ENCODE measurements around the gene SUMO4.

The SUMO4 gene

GRCh38 chr6:149389509-149390297, 10.4 kb upstream of the SUMO4 start:
- TF ChIP-seq CTCF (IDR thresholded peaks at IDR 0.05; ENCODE audit: low read depth, low read length), result no peak
- DNase-seq (ENCODE audit: extremely low read depth, low read depth), result peak; percentile 10

- no peak for DNase-seq (ENCODE audit: extremely low read depth, low read depth)
- no peak for TF ChIP-seq CTCF (IDR thresholded peaks at IDR 0.05; ENCODE audit: low read depth, low read length)
Measured at GRCh38 chr6:149392093-149392492, 8.0 kb upstream of the SUMO4 start.

- no peak for TF ChIP-seq CTCF (IDR thresholded peaks at IDR 0.05; ENCODE audit: low read depth, low read length)
- no peak for DNase-seq (ENCODE audit: extremely low read depth, low read depth)
Measured at GRCh38 chr6:149392535-149392934, 7.5 kb upstream of the SUMO4 start.

GRCh38 chr6:149393002-149393679, 6.9 kb upstream of the SUMO4 start:
- TF ChIP-seq CTCF (IDR thresholded peaks at IDR 0.05; ENCODE audit: low read depth, low read length), result no peak
- DNase-seq (ENCODE audit: extremely low read depth, low read depth), result no peak

- no peak for TF ChIP-seq CTCF (IDR thresholded peaks at IDR 0.05; ENCODE audit: low read depth, low read length)
- DNase-seq (ENCODE audit: extremely low read depth, low read depth), result no peak
Measured at GRCh38 chr6:149395185-149395584, 4.9 kb upstream of the SUMO4 start.

- TF ChIP-seq CTCF (IDR thresholded peaks at IDR 0.05; ENCODE audit: low read depth, low read length), result no peak
- DNase-seq (ENCODE audit: extremely low read depth, low read depth), result no peak
Measured at GRCh38 chr6:149397384-149397783, 2.7 kb upstream of the SUMO4 start.

GRCh38 chr6:149403534-149403933, 3.5 kb downstream of the SUMO4 start:
- no peak for DNase-seq (ENCODE audit: extremely low read depth, low read depth)
- TF ChIP-seq CTCF (IDR thresholded peaks at IDR 0.05; ENCODE audit: low read depth, low read length), result no peak

Data from AG09319 (cell line).